K562 (cell line): ENCODE measurements around the gene NYNRIN. TPM values are rescaled to one million over a fixed set of nuclear protein-coding genes. Genes with fewer than 3 reads are reported as not detected.

ENCODE experiments used
- CBFA2T3 ChIP-seq: fragments of 450-650 bp; IDR thresholded peaks from 2 replicates; pipeline ENCODE4 v1.6.1; 2017
- ELF1 ChIP-seq: fragments of 200-800 bp; sonication (Bioruptor generic); IDR thresholded peaks from 2 replicates; pipeline ENCODE4 v1.6.1; 2016; ENCODE audit warnings: missing genetic modification characterization, missing compliant biosample characterization
- HINFP ChIP-seq: fragments of 450-650 bp; conservative IDR thresholded peaks from 2 replicates; pipeline ENCODE4 v1.6.1; 2016; ENCODE audit warnings: missing genetic modification characterization, low read depth, mild to moderate bottlenecking, control low read depth, missing compliant biosample characterization
- KHSRP ChIP-seq: fragments of 450-650 bp; IDR thresholded peaks from 2 replicates; pipeline ENCODE4 v1.6.1; 2017
- NR2C2 ChIP-seq, 2 experiments: fragments of 200-800 bp in 1 of 2; sonication (Bioruptor generic) in 1 of 2; sonication (generic) in 1 of 2; formaldehyde crosslinking in 1 of 2; IDR thresholded peaks; 2 replicates each; pipeline versions ENCODE4 v1.6.1 to v1.8.0; 2016 to 2022; ENCODE audit warnings: mild to moderate bottlenecking in 1 of 2, missing compliant biosample characterization in 1 of 2, missing genetic modification characterization in 1 of 2, missing genetic modification reagents in 1 of 2
- SMARCB1 ChIP-seq: IDR thresholded peaks from 2 replicates; pipeline ENCODE4 v1.6.1; 2011; ENCODE audit warnings: improper control_type of control experiment, low read depth; ENCODE audit not compliant: insufficient read length
- UBTF ChIP-seq, 2 experiments: IDR thresholded peaks; 2 replicates each; pipeline ENCODE4 v1.6.1; 2012; ENCODE audit warnings: improper control_type of control experiment in 2 of 2, low read depth in 2 of 2, low read length in 2 of 2, borderline replicate concordance in 1 of 2
- ZBTB11 ChIP-seq, 3 experiments: fragments of 200-800 bp in 1 of 3; fragments of 250-450 bp in 1 of 3; fragments of 450-650 bp in 1 of 3; sonication (Bioruptor Pico) in 1 of 3; sonication (Bioruptor generic) in 1 of 3; formaldehyde crosslinking in 1 of 3; IDR thresholded peaks; 2 replicates each; pipeline versions ENCODE4 v1.6.1 to v1.8.0; 2016 to 2022; ENCODE audit warnings: mild to moderate bottlenecking in 2 of 3, missing genetic modification characterization in 2 of 3, missing compliant biosample characterization in 1 of 3, moderate library complexity in 1 of 3
- ZNF217 ChIP-seq: sonication (generic); formaldehyde crosslinking; IDR thresholded peaks from 2 replicates; pipeline ENCODE4 v1.8.0; 2022; ENCODE audit warnings: mild to moderate bottlenecking, missing genetic modification reagents
- ZNF239 ChIP-seq: fragments of 250-450 bp; sonication (Bioruptor Pico); IDR thresholded peaks from 2 replicates; pipeline ENCODE4 v1.4.0; 2020; ENCODE audit warnings: mild to moderate bottlenecking
- ZNF41 ChIP-seq: fragments of 250-450 bp; sonication (Bioruptor Pico); conservative IDR thresholded peaks from 2 replicates; pipeline ENCODE4 v1.4.0; 2020; ENCODE audit warnings: mild to moderate bottlenecking
- polyA plus RNA-seq, 8 experiments: library from polyadenylated mRNA; depleted of rRNA in 4 of 8; stranded (reverse) in 5 of 8; unstranded in 3 of 8; fragments of >200 nt; fragmentation: Nextera tagmentation in 2 of 8; fragmentation: Illumina TruSeq in 1 of 8; extraction: Ambion mirVana in 2 of 8; extraction: Trizol in 1 of 8; gene quantifications; 2 replicates each; pipeline versions ENCODE4 v1.2.1 to v1.2.3, GENCODE V29; 2011 to 2014; ENCODE audit warnings: inconsistent platforms in 1 of 8, missing spikeins in 1 of 8
- total RNA-seq, 7 experiments: library from RNA; depleted of rRNA in 6 of 7; stranded (reverse); fragments of >200 nt in 6 of 7; fragmentation: Illumina TruSeq in 2 of 7; extraction: Trizol in 2 of 7; gene quantifications; 2 replicates each; pipeline versions ENCODE4 v1.2.1 to v1.2.3, GENCODE V29; 2011 to 2021; ENCODE audit warnings: low replicate concordance in 1 of 7
- TF ChIP-seq, protein P1 (sequence below): fragments of 250-450 bp; sonication (Bioruptor Pico); IDR thresholded peaks from 2 replicates; pipeline ENCODE4 v1.8.0; 2022; ENCODE audit warnings: moderate library complexity, mild to moderate bottlenecking, inconsistent platforms

The NYNRIN gene
- total and polyA plus RNA-seq, 9 of the 15 experiments (the other 6 are each of a cell fraction or from before 2014, with no cell fraction given) = 0.04 to 1.2 (median 0.28) TPM

DNA sequence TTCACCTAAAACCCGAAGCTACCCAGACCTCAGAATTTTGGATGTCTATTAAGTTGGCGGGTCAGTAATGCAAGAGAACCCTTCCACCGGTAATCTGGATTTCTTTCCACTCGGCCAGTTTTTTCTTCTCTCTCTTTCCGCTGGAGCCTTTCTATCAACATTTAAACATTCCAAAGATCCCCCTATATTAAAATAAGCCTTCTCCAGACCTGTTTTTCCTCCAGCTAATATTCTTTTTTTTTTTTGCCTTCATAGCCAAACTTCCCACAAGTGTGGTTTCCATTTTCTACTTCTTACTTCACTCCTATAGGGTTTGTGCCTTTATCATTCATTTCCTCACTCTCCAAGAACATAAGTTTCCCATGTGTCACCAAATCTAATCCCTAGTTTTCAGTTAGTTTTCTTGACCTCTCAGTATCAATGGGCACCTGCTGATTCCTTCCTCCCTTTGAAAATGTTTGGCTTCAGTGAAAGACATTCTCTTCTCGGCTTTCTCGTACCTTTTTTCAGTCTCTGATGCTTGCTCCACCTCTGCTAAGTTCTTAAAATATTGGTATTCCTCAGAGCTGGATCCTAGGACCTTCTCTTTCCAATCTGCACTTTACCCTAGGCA, 44.4 kb downstream of the NYNRIN start (continued):
- TF ChIP-seq ZNF239 = no peak
- no peak for TF ChIP-seq ZNF41 (CRISPR knock-in tag)
- TF ChIP-seq ELF1 (tag) = no peak
- TF ChIP-seq SMARCB1 = no peak
- TF ChIP-seq KHSRP = no peak
- TF ChIP-seq UBTF (IDR thresholded peaks at IDR 0.05; ENCODE audit: borderline replicate concordance in 1 of 2, low read depth in 2 of 2, low read length in 2 of 2) = no peak
- peak in 1 of 3 experiments; percentile 90; a peak in 2 of 6 replicates for TF ChIP-seq ZBTB11 (CRISPR knock-in tag; IDR thresholded peaks at IDR 0.05)
- TF ChIP-seq, protein P1, sequence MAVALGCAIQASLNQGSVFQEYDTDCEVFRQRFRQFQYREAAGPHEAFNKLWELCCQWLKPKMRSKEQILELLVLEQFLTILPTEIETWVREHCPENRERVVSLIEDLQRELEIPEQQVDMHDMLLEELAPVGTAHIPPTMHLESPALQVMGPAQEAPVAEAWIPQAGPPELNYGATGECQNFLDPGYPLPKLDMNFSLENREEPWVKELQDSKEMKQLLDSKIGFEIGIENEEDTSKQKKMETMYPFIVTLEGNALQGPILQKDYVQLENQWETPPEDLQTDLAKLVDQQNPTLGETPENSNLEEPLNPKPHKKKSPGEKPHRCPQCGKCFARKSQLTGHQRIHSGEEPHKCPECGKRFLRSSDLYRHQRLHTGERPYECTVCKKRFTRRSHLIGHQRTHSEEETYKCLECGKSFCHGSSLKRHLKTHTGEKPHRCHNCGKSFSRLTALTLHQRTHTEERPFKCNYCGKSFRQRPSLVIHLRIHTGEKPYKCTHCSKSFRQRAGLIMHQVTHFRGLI (CRISPR knock-in tag) = no peak
- TF ChIP-seq CBFA2T3 = no peak
- no peak for TF ChIP-seq NR2C2 (CRISPR knock-in tag; IDR thresholded peaks at IDR 0.05)
- peak; percentile 95 for TF ChIP-seq NR2C2 (tag; IDR thresholded peaks at IDR 0.05)
- TF ChIP-seq ZNF217 = no peak
- TF ChIP-seq HINFP (tag) = no peak
